ENCODE measurements around the gene ZNF648.
"Not testable (repeated sequence)": the region's sequence is repeated elsewhere in the genome, so short reads cannot be mapped to it uniquely, and the experiment has no call there.

The ZNF648 gene

GRCh38 chr1:182015360-182015759, 46.2 kb downstream of the ZNF648 start:
- no peak for DNase-seq

DNA sequence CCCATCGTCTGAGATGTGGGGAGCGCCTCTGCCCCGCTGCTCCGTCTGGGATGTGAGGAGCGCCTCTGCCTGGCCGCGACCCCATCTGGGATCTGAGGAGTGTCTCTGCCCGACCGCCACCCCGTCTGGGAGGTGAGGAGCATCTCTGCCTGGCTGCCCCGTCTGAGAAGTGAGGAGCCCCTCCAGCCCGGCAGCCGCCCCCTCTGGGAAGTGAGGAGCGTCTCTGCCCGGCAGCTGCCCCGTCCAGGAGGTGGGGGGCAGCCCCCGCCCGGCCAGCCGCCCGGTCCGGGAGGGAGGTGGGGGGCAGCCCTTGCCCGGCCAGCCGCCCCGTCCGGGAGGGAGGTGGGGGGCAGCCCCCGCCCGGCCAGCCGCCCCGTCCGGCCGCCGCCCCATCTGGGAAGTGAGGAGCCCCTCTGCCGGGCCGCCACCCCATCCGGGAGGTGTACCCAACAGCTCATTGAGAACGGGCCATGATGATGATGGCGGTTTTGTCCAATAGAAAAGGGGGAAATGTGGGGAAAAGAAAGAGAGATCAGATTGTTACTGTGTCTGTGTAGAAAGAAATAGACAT, 50.6 kb downstream of the ZNF648 start:
- DNase-seq, result not testable (repeated sequence)

GRCh38 chr1:182005398-182005797, 56.1 kb downstream of the ZNF648 start:
- DNase-seq, result not testable (repeated sequence)

DNA sequence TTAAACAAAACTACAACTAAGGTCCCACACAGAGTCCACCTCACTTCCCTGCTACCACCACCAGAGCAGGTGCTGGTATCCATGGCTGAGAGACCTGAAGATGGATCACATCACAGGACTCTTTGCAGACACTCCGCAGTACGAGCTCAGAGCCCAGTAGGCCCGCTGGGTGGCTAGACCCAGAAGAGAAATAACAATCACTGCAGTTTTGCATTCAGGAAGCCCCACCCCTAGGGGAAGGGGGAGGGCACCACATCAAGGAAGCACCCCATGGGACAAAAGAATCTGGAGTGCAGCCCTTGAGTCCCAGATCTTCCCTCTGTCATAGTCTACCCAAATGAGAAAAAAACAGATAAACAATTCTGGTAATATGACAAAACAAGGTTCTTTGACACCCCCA, 56.9 kb downstream of the ZNF648 start:
- no peak for DNase-seq

Measured in CD4-positive, alpha-beta T cell treated with Interleukin-12 subunit alpha and Interleukin-12 subunit beta, for 1 hour (primary cell).